Breast epithelium (tissue), 4 donors: ENCODE measurements around the gene FAM107A. TPM values are rescaled to one million over a fixed set of nuclear protein-coding genes. Genes with fewer than 3 reads are reported as not detected.

Source experiments
- DNase-seq, 2 donors: peaks; one replicate each; pipeline ENCODE4 v3.0.0-alpha.2; 2019; ENCODE audit warnings: low spot score in 2 of 2
- H3K27ac ChIP-seq, 2 donors: fragments of 200-600 bp; sonication (generic) in 1 of 2; one replicate each; pipeline ENCODE4 v1.5.1; 2016 to 2019; ENCODE audit warnings: mild to moderate bottlenecking in 1 of 2
- H3K27me3 ChIP-seq, 2 donors: fragments of 200-600 bp; sonication (generic) in 1 of 2; one replicate each; pipeline versions ENCODE4 v1.5.1 to v1.6.0; 2017 to 2019; ENCODE audit warnings: control low read depth in 1 of 2, mild to moderate bottlenecking in 1 of 2
- H3K36me3 ChIP-seq: fragments of 200-600 bp; one replicate; pipeline ENCODE4 v1.5.1; 2019
- H3K4me1 ChIP-seq, 2 donors: fragments of 200-600 bp; sonication (generic); one replicate each; pipeline ENCODE4 v1.5.1; 2016 to 2019; ENCODE audit warnings: control low read depth in 1 of 2
- H3K4me3 ChIP-seq, 3 donors: fragments of 200-600 bp; sonication (generic); 1 replicate in 2 of 3; 2 replicates in 1 of 3; pipeline ENCODE4 v1.5.1; 2016 to 2019; ENCODE audit warnings: mild to moderate bottlenecking in 3 of 3, moderate library complexity in 2 of 3
- H3K9me3 ChIP-seq, 2 donors: fragments of 200-600 bp; sonication (generic) in 1 of 2; one replicate each; pipeline ENCODE4 v1.5.1; 2016 to 2019; ENCODE audit warnings: control low read depth in 1 of 2
- CTCF ChIP-seq, 3 donors: fragments of 450-650 bp; IDR thresholded peaks; one replicate each; pipeline ENCODE4 v1.5.1; 2016 to 2017; ENCODE audit warnings: antibody characterized with exemption in 3 of 3, mild to moderate bottlenecking in 3 of 3, moderate library complexity in 3 of 3
- POLR2A ChIP-seq: fragments of 450-650 bp; IDR thresholded peaks from one replicate; pipeline ENCODE4 v1.6.1; 2016; ENCODE audit warnings: antibody characterized with exemption, mild to moderate bottlenecking, moderate library complexity
- POLR2AphosphoS5 ChIP-seq, 3 donors: sonication (generic); formaldehyde crosslinking; IDR thresholded peaks; one replicate each; pipeline ENCODE4 v1.6.1; 2017; ENCODE audit warnings: antibody characterized with exemption in 3 of 3
- intact Hi-C: fragments of 100-400 bp; cut with DNase I; formaldehyde crosslinking; loops from one replicate; pipeline ENCODE4 v1.15.1; 2023; ENCODE audit warnings: low total_unique reads
- total RNA-seq, 3 donors: library from RNA; depleted of rRNA; stranded (reverse); fragments of >200 nt; gene quantifications; one replicate each; pipeline ENCODE4 v1.1.0, GENCODE V29; 2016

Gene FAM107A
- total RNA-seq, 3 donors from 2014 or later, result 17.7 to 64.5 (median 31.9) TPM

- DNase-seq, result peak; percentile 80 to 88
- Histone ChIP-seq H3K4me3 (peak overlapping the region in 1 of 3 donors; percentile 2), H3K27ac (peak overlapping the region; percentile 88 to 89), H3K27me3 (no peaks in the 10 kb centered on the region), H3K9me3 (no peaks in the 10 kb centered on the region), H3K36me3 (no peaks in the 10 kb centered on the region), H3K4me1 (no peaks in the 10 kb centered on the region)
- peak in 1 of 3 donors; percentile 59 for TF ChIP-seq POLR2AphosphoS5 (IDR thresholded peaks at IDR 0.05)
- TF ChIP-seq CTCF (IDR thresholded peaks at IDR 0.05), result no peak
- intact Hi-C loops, result no loop called here
Measured at GRCh38 chr3:58521917-58522631, 55.1 kb downstream of the FAM107A start.

- TF ChIP-seq CTCF (IDR thresholded peaks at IDR 0.05) (no peak), POLR2A (no peak), POLR2AphosphoS5 (IDR thresholded peaks at IDR 0.05) (no peak)
- Histone ChIP-seq H3K27ac (peak overlapping the region; percentile 88 to 89), H3K27me3 (no peaks in the 10 kb centered on the region), H3K36me3 (no peaks in the 10 kb centered on the region), H3K4me3 (no peak overlapping the region), H3K4me1 (no peaks in the 10 kb centered on the region), H3K9me3 (no peaks in the 10 kb centered on the region)
- DNase-seq, result no peak
- intact Hi-C loops, result no loop called here
Measured at GRCh38 chr3:58521336-58521670, 55.9 kb downstream of the FAM107A start.

- TF ChIP-seq POLR2AphosphoS5 (IDR thresholded peaks at IDR 0.05), result no peak
- no peak for TF ChIP-seq POLR2A
- no peak for TF ChIP-seq CTCF (IDR thresholded peaks at IDR 0.05)
- intact Hi-C loops, result no loop called here
- Histone ChIP-seq H3K4me1 (no peaks in the 10 kb centered on the region), H3K4me3 (no peak overlapping the region), H3K9me3 (no peaks in the 10 kb centered on the region), H3K27me3 (no peaks in the 10 kb centered on the region), H3K27ac (peak overlapping the region; percentile 88 to 89), H3K36me3 (no peaks in the 10 kb centered on the region)
- DNase-seq, result no peak
Measured at GRCh38 chr3:58520403-58521335, 56.5 kb downstream of the FAM107A start.

- no peak for TF ChIP-seq POLR2A
- TF ChIP-seq POLR2AphosphoS5 (IDR thresholded peaks at IDR 0.05), result no peak
- no peak for TF ChIP-seq CTCF (IDR thresholded peaks at IDR 0.05)
- DNase-seq, result no peak
- Histone ChIP-seq H3K27ac (no peak overlapping the region), H3K36me3 (no peaks in the 10 kb centered on the region), H3K4me3 (no peak overlapping the region), H3K9me3 (no peaks in the 10 kb centered on the region), H3K4me1 (no peaks in the 10 kb centered on the region), H3K27me3 (no peaks in the 10 kb centered on the region)
- intact Hi-C loops, result no loop called here
Measured at GRCh38 chr3:58519668-58520402, 57.4 kb downstream of the FAM107A start.
